ENCODE measurements around the gene SCAMP4. TPM values are rescaled to one million over a fixed set of nuclear protein-coding genes. Genes with fewer than 3 reads are reported as not detected.

SCAMP4 gene
- total RNA-seq, 4 donors from 2014 or later, result 49.8 to 144 (median 83.9) TPM

DNA sequence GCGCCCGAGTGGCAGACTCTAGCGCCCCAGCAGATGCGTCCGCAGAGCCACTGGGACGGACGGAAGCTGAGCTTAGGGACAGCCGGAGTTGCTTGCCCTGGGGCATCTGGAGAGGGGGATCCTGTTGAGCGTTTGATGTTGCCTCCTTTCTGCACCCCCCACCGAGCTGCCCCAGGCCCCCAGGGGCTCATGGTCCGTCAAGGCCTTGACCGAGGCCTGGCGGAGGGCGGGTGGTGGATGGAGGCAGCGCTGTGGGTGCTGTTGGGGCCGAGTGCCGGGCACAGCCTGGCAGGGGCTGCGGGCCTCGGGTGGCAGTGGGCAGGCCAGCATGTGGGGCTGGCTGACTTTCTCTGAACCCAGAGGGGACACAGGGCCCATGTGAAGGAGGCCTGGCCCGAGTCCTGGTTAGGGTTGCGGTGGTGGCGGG, 38.5 kb downstream of the SCAMP4 start:
- Histone ChIP-seq H3K27me3 (no peaks in the 10 kb centered on the region), H3K4me3 (peak overlapping the region in 1 of 4 donors; percentile 92), H3K36me3 (no peaks in the 10 kb centered on the region), H3K9me3 (no peaks in the 10 kb centered on the region), H3K4me1 (peaks cover 26 to 65% (median 35%) of the 10 kb centered on the region in 3 donors), H3K27ac (peak overlapping the region in 2 of 4 donors; percentile 100)
- DNase-seq, result no peak
- TF ChIP-seq POLR2A (IDR thresholded peaks at IDR 0.05), result no peak
- TF ChIP-seq, protein P1, sequence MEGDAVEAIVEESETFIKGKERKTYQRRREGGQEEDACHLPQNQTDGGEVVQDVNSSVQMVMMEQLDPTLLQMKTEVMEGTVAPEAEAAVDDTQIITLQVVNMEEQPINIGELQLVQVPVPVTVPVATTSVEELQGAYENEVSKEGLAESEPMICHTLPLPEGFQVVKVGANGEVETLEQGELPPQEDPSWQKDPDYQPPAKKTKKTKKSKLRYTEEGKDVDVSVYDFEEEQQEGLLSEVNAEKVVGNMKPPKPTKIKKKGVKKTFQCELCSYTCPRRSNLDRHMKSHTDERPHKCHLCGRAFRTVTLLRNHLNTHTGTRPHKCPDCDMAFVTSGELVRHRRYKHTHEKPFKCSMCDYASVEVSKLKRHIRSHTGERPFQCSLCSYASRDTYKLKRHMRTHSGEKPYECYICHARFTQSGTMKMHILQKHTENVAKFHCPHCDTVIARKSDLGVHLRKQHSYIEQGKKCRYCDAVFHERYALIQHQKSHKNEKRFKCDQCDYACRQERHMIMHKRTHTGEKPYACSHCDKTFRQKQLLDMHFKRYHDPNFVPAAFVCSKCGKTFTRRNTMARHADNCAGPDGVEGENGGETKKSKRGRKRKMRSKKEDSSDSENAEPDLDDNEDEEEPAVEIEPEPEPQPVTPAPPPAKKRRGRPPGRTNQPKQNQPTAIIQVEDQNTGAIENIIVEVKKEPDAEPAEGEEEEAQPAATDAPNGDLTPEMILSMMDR (IDR thresholded peaks at IDR 0.05), result no peak
- intact Hi-C loops (cut with DNase I), result no loop called here
- WGBS, 2 donors, result 82% methylated on average over 5 of the region's 22 CpGs; no CpG with 5 or more reads in 1 of the 2 donors

GRCh38 chr19:1944088-1944915, 39.1 kb downstream of the SCAMP4 start:
- WGBS, 2 donors, result 50% methylated on average over 2 of the region's 42 CpGs; no CpG with 5 or more reads in 1 of the 2 donors
- no peak for DNase-seq
- Histone ChIP-seq H3K4me3 (no peak overlapping the region), H3K27me3 (no peaks in the 10 kb centered on the region), H3K4me1 (peaks cover 26 to 65% (median 35%) of the 10 kb centered on the region in 3 donors), H3K27ac (peak overlapping the region in 1 of 4 donors; percentile 5), H3K36me3 (peaks cover 0 to 3% (median 0%) of the 10 kb centered on the region in 3 donors), H3K9me3 (no peaks in the 10 kb centered on the region)
- TF ChIP-seq, protein P1 (IDR thresholded peaks at IDR 0.05), result no peak
- intact Hi-C loops (cut with DNase I), result no loop called here

- TF ChIP-seq POLR2A (IDR thresholded peaks at IDR 0.05), result no peak
- TF ChIP-seq, protein P1 (IDR thresholded peaks at IDR 0.05), result no peak
- 70 to 76% methylated on average over 2 to 11 of the region's 30 CpGs for WGBS, 2 donors
Observed at GRCh38 chr19:1944916-1945561, 39.8 kb downstream of the SCAMP4 start.

GRCh38 chr19:1945899-1946298, 40.7 kb downstream of the SCAMP4 start:
- no peak for TF ChIP-seq POLR2A (IDR thresholded peaks at IDR 0.05)
- TF ChIP-seq, protein P1 (IDR thresholded peaks at IDR 0.05), result peak in 5 of 6 experiments; percentile 24 to 55 (median 39)
- Histone ChIP-seq H3K36me3 (peaks cover 0 to 19% (median 4%) of the 10 kb centered on the region in 3 donors), H3K4me3 (no peak overlapping the region), H3K4me1 (peaks cover 16 to 53% (median 26%) of the 10 kb centered on the region in 3 donors), H3K27ac (no peak overlapping the region), H3K27me3 (no peaks in the 10 kb centered on the region), H3K9me3 (no peaks in the 10 kb centered on the region)
- no peak for DNase-seq
- intact Hi-C loops (cut with DNase I), result no loop called here
- 68 to 81% methylated on average over 16 to 18 of the region's 18 CpGs for WGBS, 2 donors

More at GRCh38 chr19:1944916-1945561, 39.8 kb downstream of the SCAMP4 start:
- Histone ChIP-seq H3K4me1 (peaks cover 19 to 58% (median 29%) of the 10 kb centered on the region in 3 donors), H3K27me3 (no peaks in the 10 kb centered on the region), H3K36me3 (peaks cover 0 to 10% (median 4%) of the 10 kb centered on the region in 3 donors), H3K27ac (no peak overlapping the region), H3K4me3 (no peak overlapping the region), H3K9me3 (no peaks in the 10 kb centered on the region)
- intact Hi-C loops (cut with DNase I), result no loop called here
- no peak for DNase-seq

All from esophagus squamous epithelium (tissue), 5 donors.